Measurements from ENCODE around the gene IP6K2. TPM values are rescaled to one million over a fixed set of nuclear protein-coding genes. Genes with fewer than 3 reads are reported as not detected.

The IP6K2 gene
- total and polyA plus RNA-seq, 2 experiments from 2014 or later, result 97.0 to 97.4 TPM

- TF ChIP-seq ZNF114 (CRISPR knock-in tag; IDR thresholded peaks at IDR 0.05) (no peak), NANOG (IDR thresholded peaks at IDR 0.05; ENCODE audit: borderline replicate concordance) (no peak)
- H3K27ac Mint-ChIP-seq, result no peak overlapping the region
- DNase-seq (ENCODE audit: low spot score), result no peak
- H3K4me1 Mint-ChIP-seq, result peaks cover 20% of the 10 kb centered on the region
- Histone ChIP-seq H3K27me3 (ENCODE audit: insufficient read depth) (no peaks in the 10 kb centered on the region), H3K4me3 (no peak overlapping the region), H3K79me2 (replicated peaks; ENCODE audit: insufficient read depth) (no peaks in the 10 kb centered on the region), H3K36me3 (ENCODE audit: insufficient read depth) (no peaks in the 10 kb centered on the region; the same call in 1 of the 2 replicates), H3K4me1 (ENCODE audit: insufficient read depth) (peaks cover 9% of the 10 kb centered on the region), H3K9me2 (ENCODE audit: insufficient read depth) (no peaks in the 10 kb centered on the region), H3F3A (replicated peaks; ENCODE audit: low read depth) (no peaks in the 10 kb centered on the region; the same call in 1 of the 2 replicates), H4K20me1 (replicated peaks; ENCODE audit: insufficient read depth) (no peaks in the 10 kb centered on the region), H3K4me2 (no peak overlapping the region), H2AFZ (no peak overlapping the region), H3K27ac (ENCODE audit: low read depth) (no peak overlapping the region)
- H3K36me3 Mint-ChIP-seq (ENCODE audit: low read depth), result peaks cover 38% of the 10 kb centered on the region
- peaks cover 17% of the 10 kb centered on the region for H3K27me3 Mint-ChIP-seq (ENCODE audit: insufficient read depth, low read depth, poor library complexity)
- no peak overlapping the region for H3K4me3 Mint-ChIP-seq
- ATAC-seq, result no peak
- no peaks in the 10 kb centered on the region for H3K9me3 Mint-ChIP-seq
These were observed 75.6 kb downstream of the IP6K2 start for GRCh38 chr3:48641396-48641795.

GRCh38 chr3:48639944-48640606 lies 76.9 kb downstream of the IP6K2 start:
- Histone ChIP-seq H3K4me1 (ENCODE audit: insufficient read depth) (peaks cover 12% of the 10 kb centered on the region), H3K27ac (ENCODE audit: low read depth) (no peak overlapping the region), H3K9me2 (ENCODE audit: insufficient read depth) (no peaks in the 10 kb centered on the region), H3K36me3 (ENCODE audit: insufficient read depth) (no peaks in the 10 kb centered on the region), H3K4me2 (no peak overlapping the region), H3K79me2 (replicated peaks; ENCODE audit: insufficient read depth) (no peaks in the 10 kb centered on the region), H3K4me3 (no peak overlapping the region), H2AFZ (no peak overlapping the region), H3K27me3 (ENCODE audit: insufficient read depth) (no peaks in the 10 kb centered on the region), H4K20me1 (replicated peaks; ENCODE audit: insufficient read depth) (no peaks in the 10 kb centered on the region), H3F3A (replicated peaks; ENCODE audit: low read depth) (peaks cover 3% of the 10 kb centered on the region; the same call in 1 of the 2 replicates)
- Mint-ChIP-seq H3K27ac (no peak overlapping the region), H3K27me3 (ENCODE audit: insufficient read depth, low read depth, poor library complexity) (peaks cover 17% of the 10 kb centered on the region), H3K4me3 (no peak overlapping the region), H3K4me1 (peaks cover 24% of the 10 kb centered on the region), H3K9me3 (no peaks in the 10 kb centered on the region), H3K36me3 (ENCODE audit: low read depth) (peaks cover 38% of the 10 kb centered on the region)
- DNase-seq (ENCODE audit: low spot score) (no peak), ATAC-seq (no peak)
- TF ChIP-seq EZH2phosphoT487 (IDR thresholded peaks at IDR 0.05; ENCODE audit: unreplicated experiment) (no peak), ZNF114 (CRISPR knock-in tag; IDR thresholded peaks at IDR 0.05) (no peak), EZH2 (IDR thresholded peaks at IDR 0.05; ENCODE audit: low read depth, unreplicated experiment) (no peak), STAT1 (IDR thresholded peaks at IDR 0.05; ENCODE audit: unreplicated experiment) (no peak), ETS1 (IDR thresholded peaks at IDR 0.05) (no peak), ZNF331 (CRISPR knock-in tag; IDR thresholded peaks at IDR 0.05; ENCODE audit: low read depth) (no peak), ZNF462 (CRISPR knock-in tag; IDR thresholded peaks at IDR 0.05) (no peak), CREB1 (CRISPR knock-in tag; IDR thresholded peaks at IDR 0.05; ENCODE audit: low read depth) (no peak), CTCF (conservative IDR thresholded peaks at IDR 0.05; ENCODE audit: low read depth in 2 of 2) (no peak), POLR2AphosphoS5 (IDR thresholded peaks at IDR 0.05; ENCODE audit: low read depth) (no peak)

Measured in GM23338 (cell line).